HepG2 (cell line): ENCODE measurements around the gene MYO18B. TPM values are rescaled to one million over a fixed set of nuclear protein-coding genes. Genes with fewer than 3 reads are reported as not detected.

ENCODE experiments used
- ATAC-seq: fragments of 200-7000 bp; cut with Tn5 transposase; 3 replicates; pipeline ENCODE4 v1.9.1; 2020; ENCODE audit warnings: mild to moderate bottlenecking, moderate library complexity
- BruUV-seq: library from RNA; stranded (reverse); fragments of 400-500 nt; replicated peaks from 2 replicates; lab custom pipeline; 2021; lab: Mats Ljungman, UMichigan
- CTCF ChIA-PET: fragments of 300-600 bp; formaldehyde crosslinking; extraction: SDS; loops from one replicate; lab custom pipeline; 2021; ENCODE audit warnings: low total read pairs, inconsistent platforms, low intra/inter-chr PET ratio; lab: Yijun Ruan, JAX
- POLR2A ChIA-PET: fragments of 350-600 bp; sonication (Branson Sonifier 250); formaldehyde crosslinking; loops from one replicate; lab custom pipeline; 2020; ENCODE audit warnings: antibody characterized with exemption, inconsistent platforms; lab: Yijun Ruan, JAX
- DNase-seq: peaks from one replicate; pipeline ENCODE4 v3.0.0-alpha.2; 2015; ENCODE audit warnings: low spot score
- FAIRE-seq: peaks from 3 replicates; lab custom pipeline; 2011; peaks lifted over from hg19 to GRCh38; lab: Jason Lieb, UNC
- H2AFZ ChIP-seq: one replicate; pipeline ENCODE4 v1.6.1; 2011; ENCODE audit warnings: low read length, inconsistent platforms
- H3K27ac ChIP-seq: fragments of 300-600 bp; 3 replicates; pipeline ENCODE4 v1.8.0; 2011; ENCODE audit warnings: mixed run types, mild to moderate bottlenecking, mixed read lengths, low read length, inconsistent platforms; ENCODE audit not compliant: insufficient read depth; ENCODE audit errors: extremely low read length
- H3K27me3 ChIP-seq, 2 experiments: fragments of 200-600 bp in 1 of 2; 2 replicates in 1 of 2; 3 replicates in 1 of 2; pipeline versions ENCODE4 v1.6.0 to v1.8.0; 2011; ENCODE audit warnings: low read length in 2 of 2, mild to moderate bottlenecking in 2 of 2, moderate library complexity in 2 of 2, inconsistent platforms in 1 of 2; ENCODE audit not compliant: insufficient read depth in 2 of 2, control insufficient read depth in 1 of 2
- H3K36me3 ChIP-seq, 2 experiments: fragments of 200-600 bp in 1 of 2; replicated peaks in 1 of 2; 2 replicates in 1 of 2; 3 replicates in 1 of 2; pipeline versions ENCODE4 v1.5.1 to v1.8.0; 2011; ENCODE audit warnings: low read length in 2 of 2, inconsistent platforms in 1 of 2; ENCODE audit not compliant: insufficient read depth in 2 of 2, control insufficient read depth in 1 of 2
- H3K4me1 ChIP-seq: 2 replicates; pipeline ENCODE4 v1.5.1; 2012; ENCODE audit warnings: low read length, inconsistent platforms; ENCODE audit not compliant: insufficient read depth
- H3K4me2 ChIP-seq: 2 replicates; pipeline ENCODE4 v1.6.0; 2011; ENCODE audit warnings: low read depth, low read length, inconsistent platforms
- H3K4me3 ChIP-seq, 3 experiments: fragments of 200-600 bp in 1 of 3; sonication (generic), shearing (Covaris generic) in 1 of 3; replicated peaks in 1 of 3; 2 replicates each; pipeline ENCODE4 v1.5.1; 2011 to 2016; ENCODE audit warnings: low read length in 3 of 3, inconsistent platforms in 2 of 3, low read depth in 2 of 3, mild to moderate bottlenecking in 2 of 3, control low read depth in 1 of 3, mixed read lengths in 1 of 3; ENCODE audit not compliant: insufficient read depth in 1 of 3
- H3K79me2 ChIP-seq: one replicate; pipeline ENCODE4 v1.6.1; 2011; ENCODE audit warnings: low read length, inconsistent platforms; ENCODE audit not compliant: insufficient read depth
- H3K9ac ChIP-seq: 2 replicates; pipeline ENCODE4 v1.6.0; 2011; ENCODE audit warnings: mild to moderate bottlenecking, low read depth, low read length, inconsistent platforms; ENCODE audit not compliant: insufficient read depth
- H3K9me3 ChIP-seq: 2 replicates; pipeline ENCODE4 v1.5.1; 2012; ENCODE audit warnings: mild to moderate bottlenecking, low read length
- H4K20me1 ChIP-seq: 2 replicates; pipeline ENCODE4 v1.6.0; 2011; ENCODE audit warnings: inconsistent platforms, mild to moderate bottlenecking, low read length, moderate library complexity; ENCODE audit not compliant: insufficient read depth
- ZNF629 ChIP-seq: sonication (generic); formaldehyde crosslinking; conservative IDR thresholded peaks from 2 replicates; pipeline ENCODE4 v1.5.0; 2020; ENCODE audit warnings: missing genetic modification reagents
- WGBS: methylation state at CpG from one replicate; pipeline ENCODE4 v1.1.6; 2017; ENCODE audit warnings: low lambda C conversion rate; 5-methylcytosine and 5-hydroxymethylcytosine counted together
- in situ Hi-C: cut with HindIII; loops from 2 replicates; pipeline ENCODE4 v1.10.0; 2017; ENCODE audit warnings: low pct_unique_long_range_greater_than_20kb; ENCODE audit not compliant: extremely low pct_ligation_motif_present
- intact Hi-C: fragments of 100-400 bp; cut with micrococcal nuclease; formaldehyde crosslinking; loops from one replicate; pipeline ENCODE4 v1.10.0; 2022; ENCODE audit not compliant: unreplicated experiment
- polyA plus RNA-seq, 8 experiments: library from polyadenylated mRNA; depleted of rRNA in 3 of 8; stranded (reverse) in 7 of 8; unstranded in 1 of 8; fragments of >200 nt; fragmentation: Illumina TruSeq in 4 of 8; extraction: Trizol in 4 of 8; gene quantifications; 2 replicates each; pipeline versions ENCODE4 v1.2.1 to v1.2.3, GENCODE V29; 2011 to 2016; ENCODE audit warnings: low read depth in 4 of 8, missing spikeins in 1 of 8, mixed read lengths in 1 of 8; ENCODE audit not compliant: insufficient read depth in 1 of 8
- total RNA-seq, 5 experiments: library from RNA; depleted of rRNA; stranded (reverse); fragments of >200 nt; fragmentation: Illumina TruSeq; extraction: Trizol; gene quantifications; 2 replicates each; pipeline ENCODE4 v1.2.3, GENCODE V29; 2016; ENCODE audit warnings: low read depth in 1 of 5
- TF ChIP-seq, protein P1 (sequence below): sonication (generic); formaldehyde crosslinking; IDR thresholded peaks from 2 replicates; pipeline ENCODE4 v1.4.0; 2020; ENCODE audit warnings: missing genetic modification reagents

The MYO18B gene
- total and polyA plus RNA-seq, 2 of the 13 experiments (the other 11 are each of a cell fraction or from before 2014, with no cell fraction given): 0.01 TPM; not detected in 1

DNA sequence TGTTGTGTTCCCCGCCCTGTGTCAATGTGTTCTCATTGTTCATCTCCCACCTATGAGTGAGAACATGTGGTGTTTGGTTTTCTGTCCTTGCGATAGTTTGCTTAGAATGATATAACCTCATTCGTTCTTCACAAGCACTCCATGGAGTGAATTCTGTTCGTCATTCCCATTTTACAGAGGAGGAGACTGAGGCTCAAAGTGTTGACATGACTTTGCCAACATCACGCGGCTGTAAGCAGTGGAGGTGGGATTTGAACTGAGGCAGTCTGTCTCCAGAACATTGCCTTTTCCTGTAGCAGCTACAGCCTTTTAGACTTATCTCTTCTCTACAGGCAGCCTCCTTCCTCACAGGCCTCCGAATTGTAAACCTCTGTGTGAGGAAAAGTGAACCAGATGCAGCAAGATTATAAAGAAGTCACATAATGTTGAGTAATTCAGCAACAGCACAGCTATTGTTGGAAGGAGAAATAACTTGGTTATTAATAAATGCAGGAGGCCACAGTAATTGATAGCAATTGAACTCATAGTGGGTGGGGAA lies 74.6 kb downstream of the MYO18B start:
- FAIRE-seq (no peak), DNase-seq (no peak), ATAC-seq (no peak)
- Histone ChIP-seq H3K27ac (no peak overlapping the region), H2AFZ (no peak overlapping the region), H3K9ac (no peak overlapping the region), H3K36me3 (no peaks in the 10 kb centered on the region), H4K20me1 (no peaks in the 10 kb centered on the region), H3K9me3 (no peaks in the 10 kb centered on the region), H3K79me2 (no peaks in the 10 kb centered on the region), H3K4me1 (no peaks in the 10 kb centered on the region), H3K4me2 (no peak overlapping the region), H3K27me3 (peaks cover under 1 to 1% of the 10 kb centered on the region in 2 experiments; a peak in 3 of 5 replicates), H3K4me3 (no peak overlapping the region)
- intact Hi-C loops: no loop called here
- POLR2A ChIA-PET: no interaction called here
- 21% methylated on average over 7 of the region's 7 CpGs for WGBS
- TF ChIP-seq, protein P1, sequence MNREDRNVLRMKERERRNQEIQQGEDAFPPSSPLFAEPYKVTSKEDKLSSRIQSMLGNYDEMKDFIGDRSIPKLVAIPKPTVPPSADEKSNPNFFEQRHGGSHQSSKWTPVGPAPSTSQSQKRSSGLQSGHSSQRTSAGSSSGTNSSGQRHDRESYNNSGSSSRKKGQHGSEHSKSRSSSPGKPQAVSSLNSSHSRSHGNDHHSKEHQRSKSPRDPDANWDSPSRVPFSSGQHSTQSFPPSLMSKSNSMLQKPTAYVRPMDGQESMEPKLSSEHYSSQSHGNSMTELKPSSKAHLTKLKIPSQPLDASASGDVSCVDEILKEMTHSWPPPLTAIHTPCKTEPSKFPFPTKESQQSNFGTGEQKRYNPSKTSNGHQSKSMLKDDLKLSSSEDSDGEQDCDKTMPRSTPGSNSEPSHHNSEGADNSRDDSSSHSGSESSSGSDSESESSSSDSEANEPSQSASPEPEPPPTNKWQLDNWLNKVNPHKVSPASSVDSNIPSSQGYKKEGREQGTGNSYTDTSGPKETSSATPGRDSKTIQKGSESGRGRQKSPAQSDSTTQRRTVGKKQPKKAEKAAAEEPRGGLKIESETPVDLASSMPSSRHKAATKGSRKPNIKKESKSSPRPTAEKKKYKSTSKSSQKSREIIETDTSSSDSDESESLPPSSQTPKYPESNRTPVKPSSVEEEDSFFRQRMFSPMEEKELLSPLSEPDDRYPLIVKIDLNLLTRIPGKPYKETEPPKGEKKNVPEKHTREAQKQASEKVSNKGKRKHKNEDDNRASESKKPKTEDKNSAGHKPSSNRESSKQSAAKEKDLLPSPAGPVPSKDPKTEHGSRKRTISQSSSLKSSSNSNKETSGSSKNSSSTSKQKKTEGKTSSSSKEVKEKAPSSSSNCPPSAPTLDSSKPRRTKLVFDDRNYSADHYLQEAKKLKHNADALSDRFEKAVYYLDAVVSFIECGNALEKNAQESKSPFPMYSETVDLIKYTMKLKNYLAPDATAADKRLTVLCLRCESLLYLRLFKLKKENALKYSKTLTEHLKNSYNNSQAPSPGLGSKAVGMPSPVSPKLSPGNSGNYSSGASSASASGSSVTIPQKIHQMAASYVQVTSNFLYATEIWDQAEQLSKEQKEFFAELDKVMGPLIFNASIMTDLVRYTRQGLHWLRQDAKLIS (CRISPR knock-in tag): no peak
- peak; percentile 71 for TF ChIP-seq ZNF629 (CRISPR knock-in tag)
- BruUV-seq: no TSS peak
- in situ Hi-C loops: no loop called here
- CTCF ChIA-PET: no interaction called here
